GM21737 (cell line): ENCODE measurements around the gene TNNC1.

Source experiments
- ATAC-seq: cut with Tn5 transposase; IDR thresholded peaks from one replicate; pipeline ENCODE4 v1.9.1; 2021; ENCODE audit warnings: mild to moderate bottlenecking, moderate library complexity; ENCODE audit not compliant: unreplicated experiment

Gene TNNC1

DNA sequence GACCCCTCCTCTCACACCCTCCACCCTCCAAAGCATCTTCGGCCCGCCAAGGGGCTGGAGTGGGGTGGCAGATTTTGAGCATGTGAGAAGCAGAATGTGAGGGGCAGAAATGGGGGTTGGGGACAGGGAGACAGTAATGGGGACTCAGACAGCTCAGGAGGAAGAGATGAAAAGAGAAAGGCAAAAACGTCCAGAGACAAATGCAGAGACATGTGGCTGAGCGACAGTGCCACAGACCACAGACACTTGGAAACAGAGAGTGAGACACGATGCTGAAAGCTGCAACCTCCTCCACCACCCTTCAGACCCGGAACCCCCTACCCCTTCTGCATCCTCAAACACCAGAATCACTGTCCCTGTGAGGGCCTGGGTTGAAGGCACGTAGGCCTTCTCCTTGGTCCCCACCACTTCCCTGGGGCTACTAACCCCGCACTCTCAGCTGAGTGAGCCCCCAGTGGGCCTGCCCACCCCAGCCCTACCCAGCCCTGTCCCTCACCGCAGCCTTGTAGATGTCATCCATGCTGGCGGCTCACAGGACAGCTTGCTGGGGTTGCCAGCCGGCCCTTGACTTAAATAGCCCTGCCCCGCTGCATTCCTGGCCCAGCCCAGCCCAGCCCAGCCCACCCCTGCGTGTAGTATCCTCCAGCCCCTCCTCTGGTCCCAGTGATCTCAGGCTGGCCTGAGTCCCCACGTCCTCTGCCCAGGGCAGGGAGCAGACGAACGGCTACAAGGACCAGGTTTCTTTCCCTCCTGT, at the start of gene TNNC1:
Gene TNNC1, minus strand, starts transcription at position 546 of the 754 bp plus-strand sequence. Its CDS starts 26 bp downstream, at position 520.
- no peak for ATAC-seq

DNA sequence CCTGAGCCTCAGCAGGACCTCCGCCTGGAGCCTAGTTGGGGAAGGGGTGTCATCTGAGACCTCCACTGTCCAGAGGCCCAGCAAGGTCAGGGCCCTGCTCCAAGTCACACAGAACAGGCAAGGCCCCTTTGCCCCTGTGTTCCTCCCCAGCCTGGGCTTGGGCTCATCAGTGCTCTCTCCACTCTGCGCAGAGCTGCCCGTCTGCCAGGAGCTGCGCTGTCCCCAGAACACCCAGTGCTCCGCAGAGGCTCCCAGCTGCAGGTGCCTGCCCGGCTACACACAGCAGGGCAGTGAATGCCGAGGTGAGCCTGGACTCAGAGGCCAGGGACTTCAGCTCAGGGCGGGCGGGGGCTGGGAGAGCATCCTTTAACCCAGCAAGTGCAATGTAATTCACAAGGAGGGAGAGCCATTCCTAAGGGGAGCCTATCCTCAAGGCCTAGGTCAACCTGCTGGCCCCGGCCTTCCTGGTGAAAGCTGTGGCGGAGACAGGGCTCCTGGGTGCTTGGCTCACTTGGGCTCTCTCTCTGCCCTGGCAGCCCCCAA, 49.0 kb upstream of the TNNC1 start:
- no peak for ATAC-seq

DNA sequence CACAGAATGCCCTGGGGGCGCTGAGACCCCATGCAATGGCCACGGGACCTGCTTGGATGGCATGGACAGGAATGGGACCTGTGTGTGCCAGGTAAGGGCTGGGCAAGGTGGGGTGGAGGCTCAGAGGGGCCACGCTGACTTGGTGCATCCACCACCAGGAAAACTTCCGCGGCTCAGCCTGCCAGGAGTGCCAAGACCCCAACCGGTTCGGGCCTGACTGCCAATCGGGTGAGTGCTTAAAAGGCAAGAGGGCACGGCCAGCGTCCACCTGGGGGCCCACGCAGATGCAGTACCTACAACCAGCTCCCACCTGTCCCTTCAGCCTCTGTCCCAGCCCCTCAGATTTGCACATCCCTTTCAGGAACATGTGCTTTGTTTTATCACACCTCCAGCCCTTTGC, 48.2 kb upstream of the TNNC1 start:
- ATAC-seq = no peak

DNA sequence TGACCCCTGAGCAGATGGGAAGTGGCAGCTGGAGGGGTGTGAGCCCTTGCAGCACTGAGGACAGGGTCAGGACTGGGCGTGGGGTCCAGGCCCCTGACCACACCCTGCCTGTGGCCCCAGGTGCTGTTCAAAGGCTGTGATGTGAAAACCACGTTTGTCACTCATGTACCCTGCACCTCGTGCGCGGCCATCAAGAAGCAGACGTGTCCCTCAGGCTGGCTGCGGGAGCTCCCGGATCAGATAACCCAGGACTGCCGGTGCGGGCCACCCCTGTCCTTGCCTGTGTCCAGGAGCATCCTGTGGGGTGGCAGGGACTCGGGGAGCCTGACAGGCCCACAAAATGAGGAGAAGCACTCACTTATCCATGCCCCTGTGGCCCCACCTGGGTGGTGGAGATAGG, 47.2 kb upstream of the TNNC1 start:
- no peak for ATAC-seq

DNA sequence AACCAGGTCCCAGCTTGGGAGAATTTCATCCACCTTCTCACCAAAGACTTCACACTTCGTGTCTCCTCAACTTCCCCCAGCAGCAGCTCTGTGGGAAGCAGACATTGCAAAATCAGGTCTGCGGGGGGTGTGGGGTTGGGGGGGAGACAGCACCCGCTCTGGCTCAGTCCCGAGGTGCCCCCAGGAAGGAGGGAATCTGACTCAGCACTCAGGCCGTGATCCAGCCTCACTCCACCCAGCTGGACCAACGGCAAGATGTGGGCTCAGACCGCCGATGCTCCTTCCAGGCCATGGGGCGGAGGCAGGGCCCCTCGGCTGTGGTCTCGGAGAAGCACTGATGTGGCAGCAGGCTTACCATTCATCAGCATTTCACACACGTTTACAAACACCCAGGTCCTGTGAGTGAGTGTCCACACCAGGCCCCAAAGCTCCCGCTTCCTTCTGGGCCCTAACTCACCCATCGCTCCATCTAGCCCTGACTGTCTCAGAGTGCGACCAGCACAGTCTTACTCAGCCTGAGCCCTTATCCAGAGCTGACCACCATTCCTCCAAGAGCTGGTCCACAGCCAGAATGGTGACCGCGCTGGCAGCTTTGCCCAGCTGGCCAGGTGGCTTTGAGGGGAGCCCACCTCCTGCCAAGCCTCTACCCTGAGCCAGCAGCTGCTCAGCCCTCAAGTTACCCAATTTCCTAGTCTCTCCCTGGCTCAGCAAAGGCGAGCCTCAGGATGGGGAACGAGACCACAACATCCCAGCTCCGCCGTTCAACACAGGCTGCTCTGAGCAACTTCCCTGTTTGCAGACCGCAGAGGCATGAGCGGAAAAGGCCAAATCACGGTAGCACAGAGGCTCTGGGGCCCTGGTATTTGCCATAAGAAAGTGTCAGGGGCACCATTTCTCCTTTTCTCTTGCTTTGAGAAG, 44.6 kb upstream of the TNNC1 start:
- ATAC-seq = no peak

DNA sequence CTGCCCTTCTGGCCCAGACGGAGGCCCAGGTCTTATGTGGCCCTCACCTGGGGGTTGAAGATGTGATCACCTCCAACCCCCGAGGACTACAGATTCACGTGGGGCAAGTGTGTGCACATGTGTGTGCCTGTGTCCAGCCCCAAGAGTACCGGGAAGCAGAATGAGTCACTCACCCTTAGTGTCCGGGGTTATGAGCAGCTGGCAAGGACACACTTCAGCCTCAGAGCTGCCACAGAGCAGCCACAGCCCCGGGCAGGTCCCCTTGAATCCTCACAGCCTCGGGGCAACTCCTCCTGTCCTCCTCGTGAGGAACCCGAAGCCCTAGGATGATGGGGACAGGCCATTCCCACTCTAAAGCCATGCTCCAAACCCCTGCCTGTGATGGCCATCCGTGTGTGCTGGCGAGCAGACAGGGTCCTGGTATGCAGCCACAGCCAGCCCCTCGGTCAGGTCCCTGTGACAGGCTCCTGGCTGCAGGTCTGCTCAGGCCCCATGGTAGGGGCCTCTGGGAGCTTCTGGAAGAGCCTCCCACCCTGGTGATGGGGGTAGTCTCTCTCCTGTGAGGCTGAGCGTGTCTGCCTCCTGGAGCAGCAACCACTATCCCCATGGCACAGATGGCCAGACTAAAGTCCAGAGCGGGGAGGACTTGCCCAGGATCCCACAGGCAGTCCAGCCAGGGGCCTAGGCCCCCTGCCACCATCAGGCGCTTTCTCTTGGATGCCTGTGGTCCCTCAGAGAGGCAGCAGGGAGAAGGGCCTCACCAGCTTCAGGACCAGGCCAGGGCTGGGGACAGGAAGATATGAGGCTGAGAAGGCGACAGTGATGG, 42.1 kb upstream of the TNNC1 start:
- no peak for ATAC-seq

DNA sequence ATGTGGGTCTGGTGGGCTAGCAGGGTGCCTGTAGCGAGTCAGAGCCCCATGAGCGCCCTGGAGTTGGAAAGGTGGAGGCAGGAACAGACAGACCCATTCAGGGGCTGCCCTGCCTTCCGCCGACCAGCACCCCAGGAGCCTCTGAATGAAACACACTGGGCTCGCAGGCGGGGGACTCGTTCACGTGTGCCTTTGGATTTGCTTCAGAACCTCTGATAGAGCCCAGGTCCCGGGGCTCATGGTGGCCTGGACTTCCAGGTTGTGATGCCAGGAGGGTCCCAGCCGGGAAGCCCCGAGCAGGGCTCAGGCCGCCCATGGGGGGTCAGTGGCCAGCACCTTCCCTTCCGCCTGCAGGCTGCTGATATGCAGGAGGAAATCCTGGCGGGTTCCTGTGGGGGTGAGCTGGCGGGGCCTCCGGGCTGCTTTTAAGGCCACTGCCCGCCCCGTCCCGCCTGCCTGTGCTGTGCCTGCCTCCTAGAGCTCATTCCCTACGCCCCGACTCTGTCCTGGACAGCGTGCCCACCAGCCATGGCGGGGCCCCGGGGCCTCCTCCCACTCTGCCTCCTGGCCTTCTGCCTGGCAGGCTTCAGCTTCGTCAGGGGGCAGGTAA, 41.1 kb upstream of the TNNC1 start, which contains the start of gene STAB1:
Gene STAB1, plus strand, starts transcription at position 453 of the 610 bp plus-strand sequence. Its CDS starts 76 bp downstream, at position 529.
- no peak for ATAC-seq

DNA sequence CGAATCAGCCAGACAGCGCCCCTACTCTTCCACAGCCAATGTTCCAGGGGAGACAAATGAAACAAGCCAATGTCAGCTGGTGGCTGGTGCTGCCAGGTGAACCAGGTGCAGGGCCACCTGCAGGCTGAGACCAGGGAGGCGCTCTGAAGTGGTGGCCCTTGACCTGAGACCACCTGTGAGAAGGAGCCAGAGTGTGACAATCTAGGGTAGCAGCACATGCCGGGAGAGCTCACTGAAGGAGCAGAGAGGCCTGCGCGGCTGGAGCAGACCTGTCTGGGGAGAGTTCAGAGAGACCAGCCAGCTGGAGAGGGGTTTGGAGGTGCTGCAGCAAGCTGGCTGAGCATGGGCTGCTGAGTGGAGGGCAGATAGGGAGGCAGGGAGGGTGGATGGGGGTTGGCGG, 40.6 kb upstream of the TNNC1 start:
- no peak for ATAC-seq

DNA sequence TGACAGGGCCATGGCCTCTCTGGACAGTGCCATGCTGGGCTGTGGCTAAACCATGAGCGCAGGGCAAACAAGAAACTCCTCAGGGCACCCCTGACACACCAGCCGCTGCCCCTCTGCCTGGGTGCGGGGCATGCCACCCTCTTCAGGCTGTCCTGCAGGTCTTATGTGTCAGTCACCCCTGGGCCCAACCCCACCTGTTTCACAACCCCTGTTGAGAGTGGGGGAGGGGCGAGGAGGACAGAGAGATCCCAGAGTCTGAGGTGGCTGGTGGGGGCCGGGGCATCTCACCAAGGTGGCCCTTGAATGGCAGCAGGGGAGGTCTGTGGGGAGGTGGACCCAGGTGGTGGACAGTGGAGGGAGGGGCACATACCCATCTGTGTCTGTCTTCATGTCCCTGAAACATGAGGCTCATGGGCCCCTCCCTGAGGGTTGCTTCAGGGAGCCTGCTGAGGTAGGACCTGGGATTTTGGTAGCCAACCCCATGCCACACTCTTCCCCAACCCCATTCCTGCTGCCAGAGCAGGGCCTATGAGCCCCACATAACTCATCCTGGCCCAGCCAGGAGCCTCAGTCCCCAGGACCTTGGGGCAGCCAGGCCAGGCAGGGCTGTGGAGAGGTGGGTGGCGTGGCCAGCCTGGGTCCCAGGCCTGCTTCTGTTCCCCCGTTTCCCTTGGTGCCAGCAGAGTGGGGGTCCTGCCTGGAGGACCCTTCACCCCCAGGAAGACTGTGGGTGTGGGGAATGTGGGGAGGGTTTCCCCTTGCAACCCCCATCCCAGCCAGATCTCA, 39.6 kb upstream of the TNNC1 start:
- no peak for ATAC-seq

DNA sequence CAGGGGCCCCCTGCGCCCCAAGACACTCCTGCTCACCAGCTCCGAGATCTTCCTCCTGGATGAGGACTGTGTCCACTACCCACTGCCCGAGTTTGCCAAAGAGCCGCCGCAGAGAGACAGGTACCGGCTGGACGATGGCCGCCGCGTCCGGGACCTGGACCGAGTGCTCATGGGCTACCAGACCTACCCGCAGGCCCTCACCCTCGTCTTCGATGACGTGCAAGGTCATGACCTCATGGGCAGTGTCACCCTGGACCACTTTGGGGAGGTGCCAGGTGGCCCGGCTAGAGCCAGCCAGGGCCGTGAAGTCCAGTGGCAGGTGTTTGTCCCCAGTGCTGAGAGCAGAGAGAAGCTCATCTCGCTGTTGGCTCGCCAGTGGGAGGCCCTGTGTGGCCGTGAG, 38.2 kb upstream of the TNNC1 start:
- no peak for ATAC-seq

DNA sequence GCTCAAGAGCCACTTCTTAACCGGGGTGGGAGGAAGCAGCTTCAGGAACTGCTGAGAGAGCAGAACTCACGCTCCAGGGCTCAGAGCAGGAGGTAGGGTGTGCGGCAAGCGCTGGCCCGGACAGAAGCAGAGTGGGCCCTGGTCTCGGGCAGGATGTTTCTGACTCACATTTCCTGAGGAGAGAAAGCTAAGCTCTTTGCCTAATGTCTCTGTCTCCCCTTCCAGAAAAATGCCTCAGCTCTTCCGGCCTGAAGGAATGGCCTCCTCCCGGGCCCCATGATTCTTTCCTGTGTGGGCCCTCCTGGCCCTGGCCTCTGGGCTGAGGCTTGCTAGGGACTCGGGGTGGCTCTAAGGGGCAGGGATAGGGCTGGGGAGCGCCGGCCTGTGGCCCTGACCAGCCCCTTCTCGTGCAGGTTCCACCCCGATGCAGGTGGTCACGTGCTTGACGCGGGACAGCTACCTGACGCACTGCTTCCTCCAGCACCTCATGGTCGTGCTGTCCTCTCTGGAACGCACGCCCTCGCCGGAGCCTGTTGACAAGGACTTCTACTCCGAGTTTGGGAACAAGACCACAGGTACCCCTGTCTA, 37.2 kb upstream of the TNNC1 start:
- no peak for ATAC-seq

DNA sequence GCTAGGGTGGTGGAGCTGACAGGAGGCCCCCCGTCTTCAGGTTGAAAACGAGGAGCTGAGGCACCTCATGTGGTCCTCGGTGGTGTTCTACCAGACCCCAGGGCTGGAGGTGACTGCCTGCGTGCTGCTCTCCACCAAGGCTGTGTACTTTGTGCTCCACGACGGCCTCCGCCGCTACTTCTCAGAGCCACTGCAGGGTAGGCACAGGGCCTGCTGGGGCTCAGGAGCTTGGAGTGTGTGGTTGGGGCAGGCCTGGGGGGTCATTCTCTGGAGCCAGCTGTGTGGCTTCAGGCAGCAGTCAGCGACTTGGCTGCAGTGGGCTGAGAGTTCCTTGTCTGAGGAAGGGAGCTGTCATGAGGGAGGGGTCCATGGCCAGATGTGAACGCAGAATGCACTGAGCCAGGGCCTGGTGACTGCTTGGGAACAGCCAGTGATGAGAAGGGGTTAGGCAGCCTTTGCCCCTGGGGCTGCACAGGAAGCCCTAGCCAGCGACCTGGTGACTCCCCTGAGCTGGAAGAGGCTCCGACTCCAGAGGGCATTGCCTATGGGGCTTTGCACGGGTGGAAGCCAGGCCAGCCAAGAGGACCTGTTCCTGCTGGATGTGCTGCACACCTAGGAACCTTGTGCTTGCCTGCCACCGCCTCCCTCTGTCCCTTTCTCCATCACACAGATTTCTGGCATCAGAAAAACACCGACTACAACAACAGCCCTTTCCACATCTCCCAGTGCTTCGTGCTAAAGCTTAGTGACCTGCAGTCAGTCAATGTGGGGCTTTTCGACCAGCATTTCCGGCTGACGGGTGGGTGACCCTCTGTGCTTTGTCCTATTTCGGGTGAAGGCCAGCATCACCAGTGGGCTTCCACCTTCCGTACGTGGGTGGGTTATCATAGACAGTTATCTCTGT, 36.4 kb upstream of the TNNC1 start:
- ATAC-seq = no peak

DNA sequence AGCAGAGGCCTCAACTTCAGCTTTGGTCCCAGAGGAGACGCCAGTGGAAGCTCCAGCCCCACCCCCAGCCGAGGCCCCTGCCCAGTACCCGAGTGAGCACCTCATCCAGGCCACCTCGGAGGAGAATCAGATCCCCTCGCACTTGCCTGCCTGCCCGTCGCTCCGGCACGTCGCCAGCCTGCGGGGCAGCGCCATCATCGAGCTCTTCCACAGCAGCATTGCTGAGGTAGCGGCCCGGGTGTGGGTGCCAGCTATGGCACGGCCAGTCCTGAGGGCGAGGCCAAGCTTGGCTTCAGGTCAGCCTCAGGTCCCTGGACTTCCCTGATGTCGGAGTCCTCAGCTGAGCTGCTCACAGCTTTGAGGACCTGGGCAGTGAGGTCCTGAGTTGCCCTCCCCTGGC, 35.6 kb upstream of the TNNC1 start:
- no peak for ATAC-seq

DNA sequence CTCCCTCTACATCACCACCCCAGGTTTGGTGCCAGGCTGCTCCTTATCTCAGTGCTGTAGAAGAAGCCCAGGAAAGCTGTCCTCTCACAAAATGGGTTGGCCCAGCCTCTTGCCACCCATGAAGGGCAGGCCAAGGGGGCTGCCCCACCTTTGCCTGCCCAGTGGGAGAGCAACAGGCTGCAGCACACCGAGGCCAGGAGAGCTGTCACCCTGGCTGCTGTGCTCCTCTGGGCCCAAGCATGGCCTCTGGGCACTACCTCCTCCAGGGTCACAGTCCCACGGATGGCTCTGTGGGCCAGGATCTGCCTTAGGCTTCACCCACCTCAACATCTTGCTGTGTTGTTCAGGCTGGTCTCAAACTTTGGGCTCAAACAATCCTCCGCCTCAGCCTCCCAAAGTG, 34.9 kb upstream of the TNNC1 start:
- no peak for ATAC-seq

DNA sequence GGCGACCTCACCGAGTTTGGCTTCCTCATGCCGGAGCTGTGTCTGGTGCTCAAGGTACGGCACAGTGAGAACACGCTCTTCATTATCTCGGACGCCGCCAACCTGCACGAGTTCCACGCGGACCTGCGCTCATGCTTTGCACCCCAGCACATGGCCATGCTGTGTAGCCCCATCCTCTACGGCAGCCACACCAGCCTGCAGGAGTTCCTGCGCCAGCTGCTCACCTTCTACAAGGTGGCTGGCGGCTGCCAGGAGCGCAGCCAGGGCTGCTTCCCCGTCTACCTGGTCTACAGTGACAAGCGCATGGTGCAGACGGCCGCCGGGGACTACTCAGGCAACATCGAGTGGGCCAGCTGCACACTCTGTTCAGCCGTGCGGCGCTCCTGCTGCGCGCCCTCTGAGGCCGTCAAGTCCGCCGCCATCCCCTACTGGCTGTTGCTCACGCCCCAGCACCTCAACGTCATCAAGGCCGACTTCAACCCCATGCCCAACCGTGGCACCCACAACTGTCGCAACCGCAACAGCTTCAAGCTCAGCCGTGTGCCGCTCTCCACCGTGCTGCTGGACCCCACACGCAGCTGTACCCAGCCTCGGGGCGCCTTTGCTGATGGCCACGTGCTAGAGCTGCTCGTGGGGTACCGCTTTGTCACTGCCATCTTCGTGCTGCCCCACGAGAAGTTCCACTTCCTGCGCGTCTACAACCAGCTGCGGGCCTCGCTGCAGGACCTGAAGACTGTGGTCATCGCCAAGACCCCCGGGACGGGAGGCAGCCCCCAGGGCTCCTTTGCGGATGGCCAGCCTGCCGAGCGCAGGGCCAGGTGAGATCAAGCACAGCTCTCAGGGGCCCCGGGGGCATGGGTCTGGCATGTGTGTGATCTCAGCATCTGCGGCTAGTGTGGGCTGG, 34.2 kb upstream of the TNNC1 start:
- ATAC-seq = no peak

DNA sequence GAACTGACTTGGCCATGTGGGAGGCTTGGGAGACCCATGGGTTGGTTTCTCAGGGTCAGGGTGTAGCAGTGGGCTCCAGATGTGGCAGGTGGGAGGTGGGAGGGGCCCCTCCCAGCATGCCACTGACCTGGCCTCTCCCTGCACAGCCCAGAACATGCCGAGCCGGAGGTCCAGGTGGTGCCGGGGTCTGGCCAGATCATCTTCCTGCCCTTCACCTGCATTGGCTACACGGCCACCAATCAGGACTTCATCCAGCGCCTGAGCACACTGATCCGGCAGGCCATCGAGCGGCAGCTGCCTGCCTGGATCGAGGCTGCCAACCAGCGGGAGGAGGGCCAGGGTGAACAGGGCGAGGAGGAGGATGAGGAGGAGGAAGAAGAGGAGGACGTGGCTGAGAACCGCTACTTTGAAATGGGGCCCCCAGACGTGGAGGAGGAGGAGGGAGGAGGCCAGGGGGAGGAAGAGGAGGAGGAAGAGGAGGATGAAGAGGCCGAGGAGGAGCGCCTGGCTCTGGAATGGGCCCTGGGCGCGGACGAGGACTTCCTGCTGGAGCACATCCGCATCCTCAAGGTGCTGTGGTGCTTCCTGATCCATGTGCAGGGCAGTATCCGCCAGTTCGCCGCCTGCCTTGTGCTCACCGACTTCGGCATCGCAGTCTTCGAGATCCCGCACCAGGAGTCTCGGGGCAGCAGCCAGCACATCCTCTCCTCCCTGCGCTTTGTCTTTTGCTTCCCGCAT, 33.4 kb upstream of the TNNC1 start:
- no peak for ATAC-seq
